ENCODE data around the gene PPFIBP2.

The PPFIBP2 gene

GRCh38 chr11:7551571-7551970, 37.8 kb downstream of the PPFIBP2 start:
- DNase-seq (ENCODE audit: low read depth, low spot score) = no peak

GRCh38 chr11:7552666-7553065, 38.9 kb downstream of the PPFIBP2 start:
- DNase-seq (ENCODE audit: low read depth, low spot score) = no peak

GRCh38 chr11:7555052-7555699, 41.4 kb downstream of the PPFIBP2 start:
- DNase-seq (ENCODE audit: low read depth, low spot score) = no peak

GRCh38 chr11:7558046-7558445, 44.2 kb downstream of the PPFIBP2 start:
- no peak for DNase-seq (ENCODE audit: low read depth, low spot score)

- no peak for DNase-seq (ENCODE audit: low read depth, low spot score)
These were observed 45.8 kb downstream of the PPFIBP2 start for GRCh38 chr11:7559398-7560283.

- DNase-seq (ENCODE audit: low read depth, low spot score) = no peak
These were observed 47.8 kb downstream of the PPFIBP2 start for GRCh38 chr11:7561562-7561961.

- DNase-seq (ENCODE audit: low read depth, low spot score) = no peak
These were observed 49.5 kb downstream of the PPFIBP2 start for GRCh38 chr11:7563281-7563680.

GRCh38 chr11:7564803-7565202, 51.0 kb downstream of the PPFIBP2 start:
- DNase-seq (ENCODE audit: low read depth, low spot score) = no peak

GRCh38 chr11:7567311-7567710, 53.5 kb downstream of the PPFIBP2 start:
- DNase-seq (ENCODE audit: low read depth, low spot score) = no peak

- no peak for DNase-seq (ENCODE audit: low read depth, low spot score)
These were observed 55.2 kb downstream of the PPFIBP2 start for GRCh38 chr11:7569044-7569443.

GRCh38 chr11:7570241-7570640, 56.4 kb downstream of the PPFIBP2 start:
- DNase-seq (ENCODE audit: low read depth, low spot score) = no peak

- no peak for DNase-seq (ENCODE audit: low read depth, low spot score)
These were observed 57.2 kb downstream of the PPFIBP2 start for GRCh38 chr11:7570938-7571521.

GRCh38 chr11:7571640-7572000, 57.8 kb downstream of the PPFIBP2 start:
- DNase-seq (ENCODE audit: low read depth, low spot score) = no peak

GRCh38 chr11:7572001-7572712, 58.4 kb downstream of the PPFIBP2 start:
- DNase-seq (ENCODE audit: low read depth, low spot score) = no peak

GRCh38 chr11:7573193-7573557, 59.4 kb downstream of the PPFIBP2 start:
- DNase-seq (ENCODE audit: low read depth, low spot score) = no peak

GRCh38 chr11:7573558-7574296, 59.9 kb downstream of the PPFIBP2 start:
- no peak for DNase-seq (ENCODE audit: low read depth, low spot score)

GRCh38 chr11:7574491-7575130, 60.8 kb downstream of the PPFIBP2 start:
- no peak for DNase-seq (ENCODE audit: low read depth, low spot score)

- DNase-seq (ENCODE audit: low read depth, low spot score) = no peak
These were observed 62.3 kb downstream of the PPFIBP2 start for GRCh38 chr11:7575841-7576725.

GRCh38 chr11:7576726-7577290, 63.0 kb downstream of the PPFIBP2 start:
- DNase-seq (ENCODE audit: low read depth, low spot score) = no peak

Measured in activated CD4-positive, CD25-positive, alpha-beta regulatory T cell treated with anti-CD3 and anti-CD28 coated beads, Interleukin-2, amount 50 U/mL, for 16 hours (primary cell).